IMR-90 (cell line): ENCODE results near the gene ZNF397. TPM values are rescaled to one million over a fixed set of nuclear protein-coding genes. Genes with fewer than 3 reads are reported as not detected.

Source experiments
- ATAC-seq: fragments of 200-7000 bp; cut with Tn5 transposase; 2 replicates; pipeline ENCODE4 v1.9.1; 2020; ENCODE audit warnings: low read depth, mild to moderate bottlenecking, moderate library complexity
- BruUV-seq: library from RNA; stranded (reverse); fragments of 400-500 nt; replicated peaks from 2 replicates; lab custom pipeline; 2021; lab: Mats Ljungman, UMichigan
- CTCF ChIA-PET: fragments of 300-600 bp; formaldehyde crosslinking; extraction: SDS; loops from one replicate; lab custom pipeline; 2021; ENCODE audit warnings: antibody characterized with exemption; lab: Yijun Ruan, JAX
- POLR2A ChIA-PET: fragments of 300-600 bp; sonication (Branson Sonifier 250); formaldehyde crosslinking; loops from one replicate; lab custom pipeline; 2022; ENCODE audit warnings: antibody characterized with exemption; ENCODE audit not compliant: unreplicated experiment; lab: Charles Lee
- DNase-seq: peaks from one replicate; pipeline ENCODE4 v3.0.0; 2013
- H2AFZ ChIP-seq: replicated peaks from 2 replicates; pipeline ENCODE3; 2013; ENCODE audit warnings: low read length, mild to moderate bottlenecking; ENCODE audit not compliant: poor library complexity
- H2AK5ac ChIP-seq: 2 replicates; pipeline ENCODE4 v1.6.1; 2013; ENCODE audit warnings: low read depth, low read length, inconsistent platforms
- H2AK9ac ChIP-seq: replicated peaks from 2 replicates; pipeline ENCODE3; 2013; ENCODE audit warnings: mild to moderate bottlenecking, low read depth, low read length, moderate library complexity; ENCODE audit not compliant: poor library complexity
- H2BK120ac ChIP-seq: 2 replicates; pipeline ENCODE4 v1.6.1; 2013; ENCODE audit warnings: low read depth, low read length, inconsistent platforms
- H2BK15ac ChIP-seq: 3 replicates; pipeline ENCODE4 v1.6.1; 2013; ENCODE audit warnings: low read depth, low read length, inconsistent platforms
- H2BK20ac ChIP-seq: 2 replicates; pipeline ENCODE4 v1.6.1; 2013; ENCODE audit warnings: low read depth, mild to moderate bottlenecking, inconsistent platforms, low read length, moderate library complexity
- H2BK5ac ChIP-seq: 2 replicates; pipeline ENCODE4 v1.6.1; 2013; ENCODE audit warnings: mild to moderate bottlenecking, low read depth, low read length, inconsistent platforms; ENCODE audit not compliant: poor library complexity, severe bottlenecking
- H3K14ac ChIP-seq: replicated peaks from 2 replicates; pipeline ENCODE4 v1.6.1; 2013; ENCODE audit warnings: low read depth, low read length, inconsistent platforms
- H3K18ac ChIP-seq: 2 replicates; pipeline ENCODE4 v1.6.1; 2013; ENCODE audit warnings: low read depth, low read length, control low read depth
- H3K23ac ChIP-seq: 2 replicates; pipeline ENCODE4 v1.6.1; 2013; ENCODE audit warnings: low read depth, low read length, inconsistent platforms
- H3K27ac ChIP-seq: 2 replicates; pipeline ENCODE4 v1.5.1; 2013; ENCODE audit warnings: mild to moderate bottlenecking, control low read depth, low read length; ENCODE audit not compliant: insufficient read depth
- H3K27me3 ChIP-seq: 2 replicates; pipeline ENCODE4 v1.6.1; 2013; ENCODE audit warnings: low read length; ENCODE audit not compliant: control insufficient read depth, insufficient read depth
- H3K36me3 ChIP-seq: 2 replicates; pipeline ENCODE4 v1.6.1; 2013; ENCODE audit warnings: low read length, mixed read lengths; ENCODE audit not compliant: control insufficient read depth, insufficient read depth
- H3K4ac ChIP-seq: 2 replicates; pipeline ENCODE4 v1.6.1; 2013; ENCODE audit warnings: low read depth, low read length, inconsistent platforms
- H3K4me1 ChIP-seq: 2 replicates; pipeline ENCODE4 v1.6.1; 2013; ENCODE audit warnings: low read length, mixed read lengths; ENCODE audit not compliant: control insufficient read depth, insufficient read depth
- H3K4me2 ChIP-seq: 2 replicates; pipeline ENCODE4 v1.6.1; 2013; ENCODE audit warnings: low read depth, mild to moderate bottlenecking, control low read depth, low read length, moderate library complexity
- H3K4me3 ChIP-seq: 2 replicates; pipeline ENCODE4 v1.5.1; 2013; ENCODE audit warnings: low read depth, mild to moderate bottlenecking, control low read depth, low read length, moderate library complexity; ENCODE audit not compliant: insufficient read depth
- H3K56ac ChIP-seq: 2 replicates; pipeline ENCODE4 v1.6.1; 2013; ENCODE audit warnings: low read length, inconsistent platforms; ENCODE audit not compliant: insufficient read depth; ENCODE audit errors: extremely low read depth
- H3K79me1 ChIP-seq, 2 experiments: 2 replicates each; pipeline ENCODE4 v1.6.1; 2013; ENCODE audit warnings: low read length in 2 of 2, inconsistent platforms in 1 of 2, low read depth in 1 of 2
- H3K9ac ChIP-seq: 2 replicates; pipeline ENCODE4 v1.6.1; 2013; ENCODE audit warnings: low read depth, low read length, control low read depth
- H3K9me1 ChIP-seq: 2 replicates; pipeline ENCODE4 v1.6.1; 2013; ENCODE audit warnings: low read length, inconsistent platforms; ENCODE audit not compliant: insufficient read depth
- H3K9me3 ChIP-seq: 2 replicates; pipeline ENCODE4 v1.6.1; 2013; ENCODE audit warnings: low read length; ENCODE audit not compliant: control insufficient read depth, insufficient read depth
- H4K20me1 ChIP-seq: 2 replicates; pipeline ENCODE4 v1.6.1; 2013; ENCODE audit warnings: low read length, inconsistent platforms; ENCODE audit not compliant: insufficient read depth
- H4K5ac ChIP-seq: 2 replicates; pipeline ENCODE4 v1.6.1; 2013; ENCODE audit warnings: mild to moderate bottlenecking, low read depth, low read length, control low read depth
- H4K8ac ChIP-seq, 2 experiments: 2 replicates each; pipeline ENCODE4 v1.6.1; 2013; ENCODE audit warnings: low read depth in 2 of 2, low read length in 2 of 2, control low read depth in 1 of 2, inconsistent platforms in 1 of 2
- H4K91ac ChIP-seq: 2 replicates; pipeline ENCODE4 v1.6.1; 2013; ENCODE audit warnings: low read depth, low read length, inconsistent platforms; ENCODE audit not compliant: insufficient read depth
- MAFK ChIP-seq: IDR thresholded peaks from 2 replicates; pipeline ENCODE4 v1.6.1; 2012; ENCODE audit warnings: low read depth, low read length, improper control_type of control experiment
- RAD21 ChIP-seq: IDR thresholded peaks from 2 replicates; pipeline ENCODE4 v1.6.1; 2012; ENCODE audit warnings: low read length, improper control_type of control experiment
- WGBS, 2 experiments: methylation state at CpG; one replicate each; pipeline versions ENCODE4 v1.1.5 to v1.1.7; 2013; ENCODE audit warnings: missing lambda C conversion rate in 2 of 2; ENCODE audit not compliant: insufficient read length in 1 of 2; ENCODE audit errors: extremely low coverage in 2 of 2; 5-methylcytosine and 5-hydroxymethylcytosine counted together
- dilution Hi-C: fragments of 300-500 bp; cut with HindIII; formaldehyde crosslinking; loops from one replicate; pipeline ENCODE4 v1.14.3; 2018; ENCODE audit warnings: low sequenced_read_pairs; ENCODE audit not compliant: unreplicated experiment
- in situ Hi-C: fragments of 300-500 bp; cut with MboI; formaldehyde crosslinking; loops from 3 replicates; pipeline ENCODE4 v1.14.3; 2019; ENCODE audit warnings: low sequenced_read_pairs, inconsistent platforms, mixed read lengths
- intact Hi-C: fragments of 100-400 bp; cut with micrococcal nuclease; formaldehyde crosslinking; loops from 2 replicates; pipeline ENCODE4 v1.10.0; 2022
- polyA plus RNA-seq, 3 experiments: library from polyadenylated mRNA; depleted of rRNA; stranded (reverse); fragments of >200 nt; gene quantifications; 2 replicates each; pipeline ENCODE4 v1.2.3, GENCODE V29; 2012; ENCODE audit warnings: low replicate concordance in 1 of 3
- total RNA-seq: library from RNA; depleted of rRNA; stranded (reverse); fragments of >200 nt; gene quantifications from 2 replicates; pipeline ENCODE4 v1.2.3, GENCODE V29; 2012

Gene ZNF397
- total and polyA plus RNA-seq, 2 of the 4 experiments (the other 2 are of a cell fraction): 5.5 to 9.9 TPM

DNA sequence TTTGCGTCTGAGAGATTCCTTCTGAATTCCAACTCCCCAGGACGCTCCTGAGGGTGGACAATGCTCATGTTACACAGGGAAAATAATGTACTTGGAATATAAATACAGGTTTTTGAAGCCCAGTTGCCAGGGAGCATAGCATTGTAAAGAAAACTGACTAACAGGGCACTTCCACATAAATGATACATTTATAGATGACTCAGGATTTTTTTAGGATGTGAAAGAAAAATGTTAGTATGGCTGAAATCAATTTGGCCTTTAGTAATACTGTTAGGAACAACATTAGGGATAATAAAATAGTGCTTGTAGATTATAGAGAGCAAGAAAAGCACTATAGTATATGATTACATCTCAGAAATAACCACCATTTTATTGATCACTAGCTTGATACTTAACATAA, 23.6 kb downstream of the ZNF397 start:
- peaks cover 13% of the 10 kb centered on the region for H3K9me3 ChIP-seq
- no peak for ATAC-seq
- H3K4ac ChIP-seq: no peak overlapping the region
- H4K20me1 ChIP-seq: no peaks in the 10 kb centered on the region
- no CpG with 5 or more reads among the region's 2 CpGs for WGBS, 2 experiments
- no peak overlapping the region for H3K14ac ChIP-seq
- H3K4me3 ChIP-seq: no peak overlapping the region
- H3K4me1 ChIP-seq: no peaks in the 10 kb centered on the region
- no peak overlapping the region for H3K9ac ChIP-seq
- BruUV-seq: no TSS peak
- H4K5ac ChIP-seq: no peak overlapping the region
- ChIA-PET CTCF (interaction anchor here (0.6 kb wide), 1 partner anchor 74 kb away, joined by 3 read pairs; no protein-coding TSS in a partner anchor), POLR2A (no interaction called here)
- in situ Hi-C loops (no loop called here), intact Hi-C loops (no loop called here), dilution Hi-C loops (no loop called here)
- no peak for DNase-seq
- H3K27me3 ChIP-seq: no peaks in the 10 kb centered on the region
- H3K36me3 ChIP-seq: peaks cover 27% of the 10 kb centered on the region
- H2BK5ac ChIP-seq: no peak overlapping the region
- H2BK15ac ChIP-seq: no peak overlapping the region
- H2AFZ ChIP-seq: no peak overlapping the region
- H3K18ac ChIP-seq: no peak overlapping the region
- 0 out of 4 replicates have a peak, but pooled peaks cover 3 to 8% of the 10 kb centered on the region in 2 experiments for H3K79me1 ChIP-seq
- no peaks in the 10 kb centered on the region for H3K9me1 ChIP-seq
- H3K27ac ChIP-seq: no peak overlapping the region
- TF ChIP-seq RAD21: no peak
- TF ChIP-seq MAFK: peak; percentile 43; the same call in 1 of the 2 replicates
- no peak overlapping the region for H2AK9ac ChIP-seq
- no peak overlapping the region for H4K8ac ChIP-seq
- no peak overlapping the region for H2BK120ac ChIP-seq
- no peak overlapping the region for H2BK20ac ChIP-seq
- H3K23ac ChIP-seq: no peak overlapping the region
- H3K56ac ChIP-seq: no peak overlapping the region
- no peak overlapping the region for H3K4me2 ChIP-seq
- no peak overlapping the region for H4K91ac ChIP-seq
- H2AK5ac ChIP-seq: no peak overlapping the region
